SK-N-MC (cell line): ENCODE data around the gene PLK5.

Experiments
- DNase-seq: peaks from one replicate; pipeline ENCODE4 v3.0.0-alpha.2; 2011; ENCODE audit warnings: low read depth, low spot score
- H3K27ac ChIP-seq: fragments of 200-600 bp; sonication (generic); 2 replicates; pipeline ENCODE4 v1.5.1; 2016; ENCODE audit warnings: mixed run types
- H3K36me3 ChIP-seq: fragments of 200-600 bp; sonication (generic); 2 replicates; pipeline ENCODE4 v1.6.1; 2017; ENCODE audit warnings: antibody characterized with exemption, low read length, mixed read lengths; ENCODE audit not compliant: insufficient read depth
- H3K4me3 ChIP-seq: fragments of 200-600 bp; sonication (generic); 2 replicates; pipeline ENCODE4 v1.5.1; 2016
- H3K9ac ChIP-seq: fragments of 200-600 bp; sonication (generic); 2 replicates; pipeline ENCODE4 v1.8.0; 2017; ENCODE audit warnings: mixed run types, mixed read lengths; ENCODE audit not compliant: insufficient read length
- H3K9me3 ChIP-seq: fragments of 200-600 bp; sonication (generic); 2 replicates; pipeline ENCODE4 v1.6.1; 2017; ENCODE audit warnings: low read depth, mild to moderate bottlenecking, antibody characterized with exemption, low read length, moderate library complexity, mixed read lengths
- EZH2 ChIP-seq: fragments of 200-600 bp; sonication (generic); IDR thresholded peaks from one replicate; pipeline ENCODE4 v1.6.1; 2017; ENCODE audit warnings: antibody characterized with exemption
- FOXP2 ChIP-seq: optimal IDR thresholded peaks from 2 replicates; pipeline ENCODE3; 2011; ENCODE audit warnings: mild to moderate bottlenecking, moderate library complexity; ENCODE audit not compliant: insufficient read depth; ENCODE audit errors: extremely low read length, control extremely low read depth
- POLR2AphosphoS5 ChIP-seq: IDR thresholded peaks from 2 replicates; pipeline ENCODE4 v1.6.1; 2012; ENCODE audit warnings: mild to moderate bottlenecking, low read depth, low read length, borderline replicate concordance

PLK5 gene

GRCh38 chr19:1575323-1576241 is 51.7 kb downstream of the PLK5 start:
- no peak overlapping the region for H3K9ac ChIP-seq
- TF ChIP-seq FOXP2 = no peak
- peak; percentile 29; the same call in 1 of the 2 replicates for TF ChIP-seq POLR2AphosphoS5
- no peaks in the 10 kb centered on the region for H3K9me3 ChIP-seq
- H3K36me3 ChIP-seq = peaks cover 14% of the 10 kb centered on the region; the same call in 1 of the 2 replicates
- DNase-seq = no peak
- no peak overlapping the region for H3K27ac ChIP-seq
- no peak overlapping the region for H3K4me3 ChIP-seq

- no peak overlapping the region for H3K27ac ChIP-seq
- DNase-seq = no peak
- no peaks in the 10 kb centered on the region for H3K9me3 ChIP-seq
- peaks cover 23% of the 10 kb centered on the region; the same call in 1 of the 2 replicates for H3K36me3 ChIP-seq
- no peak for TF ChIP-seq POLR2AphosphoS5
- no peak for TF ChIP-seq EZH2
- TF ChIP-seq FOXP2 = no peak
- no peak overlapping the region for H3K4me3 ChIP-seq
- H3K9ac ChIP-seq = no peak overlapping the region
Measured at GRCh38 chr19:1576242-1577089, 52.6 kb downstream of the PLK5 start.

- no peak overlapping the region for H3K9ac ChIP-seq
- no peak overlapping the region for H3K4me3 ChIP-seq
- no peak for DNase-seq
- no peak overlapping the region for H3K27ac ChIP-seq
- H3K36me3 ChIP-seq = peaks cover 30% of the 10 kb centered on the region; the same call in 1 of the 2 replicates
- TF ChIP-seq POLR2AphosphoS5 (no peak), EZH2 (no peak), FOXP2 (no peak)
- no peaks in the 10 kb centered on the region for H3K9me3 ChIP-seq
Measured at GRCh38 chr19:1577090-1577928, 53.4 kb downstream of the PLK5 start.

GRCh38 chr19:1577929-1578618 is 54.2 kb downstream of the PLK5 start:
- Histone ChIP-seq H3K27ac (no peak overlapping the region), H3K9ac (no peak overlapping the region), H3K9me3 (no peaks in the 10 kb centered on the region), H3K4me3 (no peak overlapping the region), H3K36me3 (peaks cover 34% of the 10 kb centered on the region; the same call in 1 of the 2 replicates)
- no peak for DNase-seq
- no peak for TF ChIP-seq FOXP2

- no peak for DNase-seq
- no peak overlapping the region for H3K9ac ChIP-seq
- no peaks in the 10 kb centered on the region for H3K9me3 ChIP-seq
- TF ChIP-seq FOXP2 (no peak), POLR2AphosphoS5 (no peak), EZH2 (no peak)
- H3K4me3 ChIP-seq = no peak overlapping the region
- no peak overlapping the region for H3K27ac ChIP-seq
- H3K36me3 ChIP-seq = peaks cover 41% of the 10 kb centered on the region; the same call in 1 of the 2 replicates
Measured at GRCh38 chr19:1579222-1579621, 55.3 kb downstream of the PLK5 start.

GRCh38 chr19:1580382-1580781 is 56.5 kb downstream of the PLK5 start:
- H3K9ac ChIP-seq = no peak overlapping the region
- DNase-seq = no peak

GRCh38 chr19:1580957-1581356 is 57.1 kb downstream of the PLK5 start:
- no peak for DNase-seq
- H3K4me3 ChIP-seq = no peak overlapping the region
- H3K27ac ChIP-seq = no peak overlapping the region
- no peaks in the 10 kb centered on the region for H3K9me3 ChIP-seq
- no peak overlapping the region for H3K9ac ChIP-seq
- TF ChIP-seq FOXP2 = no peak
- TF ChIP-seq POLR2AphosphoS5 = no peak
- no peak for TF ChIP-seq EZH2
- peaks cover 53% of the 10 kb centered on the region; the same call in 1 of the 2 replicates for H3K36me3 ChIP-seq

More at GRCh38 chr19:1580382-1580781, 56.5 kb downstream of the PLK5 start:
- TF ChIP-seq EZH2 (no peak), FOXP2 (no peak), POLR2AphosphoS5 (no peak)
- Histone ChIP-seq H3K36me3 (peaks cover 48% of the 10 kb centered on the region; the same call in 1 of the 2 replicates), H3K27ac (no peak overlapping the region), H3K4me3 (no peak overlapping the region), H3K9me3 (no peaks in the 10 kb centered on the region)
